ENCODE results near the gene KDM7A. TPM values are rescaled to one million over a fixed set of nuclear protein-coding genes. Genes with fewer than 3 reads are reported as not detected.

KDM7A gene
- total RNA-seq, 1 experiment from 2014 or later: 6.6 TPM

DNA sequence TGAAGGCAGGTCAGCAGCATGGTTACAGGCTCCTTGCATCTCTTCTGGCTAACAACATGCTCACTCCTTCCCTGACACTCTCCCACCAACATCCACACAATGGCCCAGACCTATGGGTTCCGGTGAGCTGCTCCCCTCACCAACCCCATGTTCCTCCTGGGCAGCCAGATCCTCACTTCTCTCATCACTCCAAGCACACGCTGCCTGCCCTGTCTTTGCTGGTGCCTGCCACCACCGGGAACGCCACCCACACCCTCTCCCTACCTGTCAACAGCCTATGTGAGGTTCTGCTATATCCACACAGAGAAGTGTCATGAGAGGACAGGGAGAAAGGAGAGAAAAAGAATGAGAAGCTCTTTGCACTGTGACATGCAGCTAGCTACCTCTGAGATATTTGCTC is 128.6 kb downstream of the KDM7A start:
- Histone ChIP-seq H2BK20ac (ENCODE audit: low read depth, low read length, poor library complexity, severe bottlenecking) (no peak overlapping the region), H2BK5ac (ENCODE audit: insufficient read length, low read length) (no peak overlapping the region), H3K9ac (ENCODE audit: extremely low read depth, insufficient read length, low read length) (no peak overlapping the region), H4K20me1 (ENCODE audit: control insufficient read depth, insufficient read depth, insufficient read length) (no peaks in the 10 kb centered on the region), H3K4me1 (ENCODE audit: insufficient read depth, low read length) (no peaks in the 10 kb centered on the region), H3K23ac (ENCODE audit: insufficient read length, low read depth, low read length) (no peak overlapping the region), H3K79me1 (ENCODE audit: insufficient read depth, low read depth, low read length, poor library complexity, severe bottlenecking) (no peaks in the 10 kb centered on the region), H2BK120ac (ENCODE audit: low read depth, low read length, poor library complexity, severe bottlenecking) (no peak overlapping the region), H3K18ac (ENCODE audit: insufficient read length, low read depth, low read length) (no peak overlapping the region), H2AK5ac (ENCODE audit: insufficient read length, low read length) (no peak overlapping the region), H2BK12ac (ENCODE audit: insufficient read length, low read depth, low read length) (no peak overlapping the region), H3K56ac (ENCODE audit: insufficient read length, low read depth, low read length) (no peak overlapping the region), H4K91ac (ENCODE audit: insufficient read length, low read depth, low read length) (no peak overlapping the region), H4K5ac (ENCODE audit: insufficient read length, low read depth, low read length) (no peak overlapping the region), H2BK15ac (ENCODE audit: low read depth, low read length) (no peak overlapping the region), H3K9me3 (ENCODE audit: control insufficient read depth, low read depth, low read length) (no peaks in the 10 kb centered on the region), H3K4me2 (ENCODE audit: insufficient read depth, insufficient read length, low read length) (no peak overlapping the region), H3K27me3 (ENCODE audit: insufficient read depth, low read length) (no peaks in the 10 kb centered on the region), H4K8ac (replicated peaks; ENCODE audit: insufficient read length, low read depth, low read length) (no peak overlapping the region), H3K23me2 (ENCODE audit: insufficient read length, low read depth, low read length, poor library complexity, severe bottlenecking) (no peaks in the 10 kb centered on the region), H3K14ac (ENCODE audit: insufficient read depth, low read length) (no peak overlapping the region; the same call in 1 of the 2 replicates), H2AFZ (ENCODE audit: low read length) (no peak overlapping the region), H3T11ph (ENCODE audit: low read length) (no peak overlapping the region), H3K4ac (ENCODE audit: low read depth, low read length) (no peak overlapping the region), H3K27ac (ENCODE audit: insufficient read length, low read depth, low read length) (no peak overlapping the region), H3K79me2 (ENCODE audit: insufficient read depth, low read length) (no peaks in the 10 kb centered on the region)
- TF ChIP-seq, protein P1, sequence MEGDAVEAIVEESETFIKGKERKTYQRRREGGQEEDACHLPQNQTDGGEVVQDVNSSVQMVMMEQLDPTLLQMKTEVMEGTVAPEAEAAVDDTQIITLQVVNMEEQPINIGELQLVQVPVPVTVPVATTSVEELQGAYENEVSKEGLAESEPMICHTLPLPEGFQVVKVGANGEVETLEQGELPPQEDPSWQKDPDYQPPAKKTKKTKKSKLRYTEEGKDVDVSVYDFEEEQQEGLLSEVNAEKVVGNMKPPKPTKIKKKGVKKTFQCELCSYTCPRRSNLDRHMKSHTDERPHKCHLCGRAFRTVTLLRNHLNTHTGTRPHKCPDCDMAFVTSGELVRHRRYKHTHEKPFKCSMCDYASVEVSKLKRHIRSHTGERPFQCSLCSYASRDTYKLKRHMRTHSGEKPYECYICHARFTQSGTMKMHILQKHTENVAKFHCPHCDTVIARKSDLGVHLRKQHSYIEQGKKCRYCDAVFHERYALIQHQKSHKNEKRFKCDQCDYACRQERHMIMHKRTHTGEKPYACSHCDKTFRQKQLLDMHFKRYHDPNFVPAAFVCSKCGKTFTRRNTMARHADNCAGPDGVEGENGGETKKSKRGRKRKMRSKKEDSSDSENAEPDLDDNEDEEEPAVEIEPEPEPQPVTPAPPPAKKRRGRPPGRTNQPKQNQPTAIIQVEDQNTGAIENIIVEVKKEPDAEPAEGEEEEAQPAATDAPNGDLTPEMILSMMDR (conservative IDR thresholded peaks at IDR 0.05): no peak
- peaks cover 0 to 8% (median 0%) of the 10 kb centered on the region in 3 experiments; a peak in 3 of 7 replicates for H3K36me3 Mint-ChIP-seq (ENCODE audit: insufficient read depth in 1 of 3, low read depth in 3 of 3)
- H3K27me3 Mint-ChIP-seq (ENCODE audit: low read depth): no peaks in the 10 kb centered on the region
- no peaks in the 10 kb centered on the region for H3K4me1 Mint-ChIP-seq
- WGBS (ENCODE audit: extremely low coverage, insufficient read length, low lambda C conversion rate): no CpG with 5 or more reads among the region's 4 CpGs
- no peaks in the 10 kb centered on the region for H3K9me3 Mint-ChIP-seq
- no peak for DNase-seq
- no peak overlapping the region for H3K4me3 Mint-ChIP-seq
- no peak overlapping the region for H3K27ac Mint-ChIP-seq

Data from H9 (cell line).